Measurements from ENCODE around the gene TRIML1.

TRIML1 gene, protein sequence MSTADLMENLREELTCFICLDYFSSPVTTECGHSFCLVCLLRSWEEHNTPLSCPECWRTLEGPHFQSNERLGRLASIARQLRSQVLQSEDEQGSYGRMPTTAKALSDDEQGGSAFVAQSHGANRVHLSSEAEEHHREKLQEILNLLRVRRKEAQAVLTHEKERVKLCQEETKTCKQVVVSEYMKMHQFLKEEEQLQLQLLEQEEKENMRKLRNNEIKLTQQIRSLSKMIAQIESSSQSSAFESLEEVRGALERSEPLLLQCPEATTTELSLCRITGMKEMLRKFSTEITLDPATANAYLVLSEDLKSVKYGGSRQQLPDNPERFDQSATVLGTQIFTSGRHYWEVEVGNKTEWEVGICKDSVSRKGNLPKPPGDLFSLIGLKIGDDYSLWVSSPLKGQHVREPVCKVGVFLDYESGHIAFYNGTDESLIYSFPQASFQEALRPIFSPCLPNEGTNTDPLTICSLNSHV

DNA sequence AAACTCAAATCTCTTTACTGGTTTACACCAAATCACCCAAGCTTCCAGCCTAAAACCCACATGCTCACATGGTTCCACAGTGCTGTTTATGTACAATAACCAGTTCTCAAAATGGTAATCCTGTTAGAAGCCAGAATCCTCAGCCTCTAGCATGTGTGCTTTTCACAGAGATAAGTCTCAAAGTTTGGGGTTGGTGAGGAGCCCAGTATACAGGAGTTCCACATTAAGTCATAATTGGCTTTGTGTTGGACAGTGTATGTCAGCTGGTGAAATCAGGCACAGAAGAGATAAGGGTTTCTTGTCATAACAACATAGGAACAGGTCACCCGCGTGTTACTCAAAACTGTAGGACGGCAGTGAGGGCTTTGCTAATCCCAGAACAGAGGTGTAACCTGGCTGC lies at the start of gene TRIML1:
TRIML1 (plus strand) TSS at position 301 of the 400 bp plus-strand sequence. CDS start 118 bp downstream, outside the sequence.
- DNase-seq, result no peak

DNA sequence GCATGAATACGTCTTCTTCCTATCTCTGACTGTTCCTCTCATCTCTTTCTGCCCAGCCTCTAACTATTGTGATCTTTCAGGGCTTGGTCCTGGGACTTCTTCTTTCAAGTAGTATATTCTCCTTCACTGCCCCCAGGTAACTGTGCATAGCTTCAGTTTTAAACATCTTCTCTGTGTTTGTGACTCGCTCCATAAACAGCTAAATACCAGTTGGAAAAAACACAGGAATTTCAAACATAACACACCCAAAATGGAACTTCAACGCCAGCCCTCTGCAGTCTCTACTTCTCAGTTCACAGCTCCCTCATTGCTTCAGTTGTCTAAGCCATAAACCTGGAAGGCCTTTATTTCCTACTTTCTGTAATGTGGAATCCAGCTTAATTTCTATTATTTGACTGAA lies 46.4 kb upstream of the TRIML1 start:
- no peak for DNase-seq

DNA sequence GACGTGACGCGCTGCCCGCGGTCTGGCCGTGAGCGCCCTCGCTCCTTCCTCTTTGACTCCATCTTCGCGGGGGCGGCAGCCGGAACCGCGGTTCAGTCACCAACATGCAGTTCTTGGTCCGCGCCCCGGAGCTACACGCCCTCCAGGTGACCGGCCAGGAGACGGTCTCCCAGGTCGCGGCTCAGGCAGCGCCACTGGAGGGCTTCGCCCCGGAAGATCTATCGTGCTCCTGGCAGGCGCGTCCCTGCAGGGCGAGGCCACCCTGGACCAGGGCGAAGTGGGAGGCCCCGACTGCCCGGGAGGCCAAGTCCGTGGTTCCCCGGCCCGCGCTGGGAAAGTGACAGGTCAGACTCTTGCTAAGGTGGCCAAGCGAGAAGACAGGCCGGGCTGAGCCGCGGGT lies 32.8 kb upstream of the TRIML1 start:
- DNase-seq, result no peak

DNA sequence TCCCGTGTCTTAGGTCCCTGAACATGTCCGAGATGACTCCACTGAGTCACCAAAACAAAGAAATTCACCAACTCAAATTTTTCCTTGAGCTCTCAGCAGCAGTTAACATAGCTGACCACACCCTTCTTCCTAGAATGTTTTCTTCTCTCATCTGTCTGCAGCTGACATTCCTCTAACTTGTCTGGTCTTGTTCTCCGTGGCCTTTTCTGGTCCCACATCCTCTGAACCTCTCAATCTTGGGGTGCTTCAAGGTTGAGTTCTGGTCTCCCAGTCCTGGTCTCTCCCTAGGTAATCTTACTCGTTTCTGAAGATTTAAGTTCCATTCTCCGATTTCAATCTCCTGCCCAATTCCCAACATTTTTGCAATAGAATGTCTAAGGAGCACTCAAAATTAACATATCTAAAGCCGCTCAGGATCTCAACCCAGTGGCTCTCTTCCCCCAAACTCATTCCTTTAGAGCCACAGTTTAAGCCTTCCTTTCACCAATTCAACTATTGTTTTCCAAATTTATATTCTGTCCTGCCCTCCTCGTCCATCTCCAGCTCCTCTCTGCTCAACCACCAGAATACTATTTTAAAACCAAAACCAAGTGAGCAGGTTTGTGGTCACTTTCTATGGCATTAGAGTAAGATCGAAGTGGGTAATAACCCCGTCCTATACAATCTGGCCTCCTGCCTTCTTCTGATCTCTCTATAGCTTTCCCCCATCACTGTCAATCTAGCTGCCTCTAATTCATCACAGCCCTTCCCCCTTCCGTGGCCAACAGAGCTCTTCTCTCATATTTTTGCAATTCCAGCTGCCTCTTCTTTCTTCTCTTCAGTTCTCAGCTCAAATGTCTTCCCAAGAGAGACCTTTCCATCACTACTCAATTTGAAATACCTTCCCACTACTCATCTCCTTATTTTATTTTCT lies 31.1 kb upstream of the TRIML1 start:
- no peak for DNase-seq

DNA sequence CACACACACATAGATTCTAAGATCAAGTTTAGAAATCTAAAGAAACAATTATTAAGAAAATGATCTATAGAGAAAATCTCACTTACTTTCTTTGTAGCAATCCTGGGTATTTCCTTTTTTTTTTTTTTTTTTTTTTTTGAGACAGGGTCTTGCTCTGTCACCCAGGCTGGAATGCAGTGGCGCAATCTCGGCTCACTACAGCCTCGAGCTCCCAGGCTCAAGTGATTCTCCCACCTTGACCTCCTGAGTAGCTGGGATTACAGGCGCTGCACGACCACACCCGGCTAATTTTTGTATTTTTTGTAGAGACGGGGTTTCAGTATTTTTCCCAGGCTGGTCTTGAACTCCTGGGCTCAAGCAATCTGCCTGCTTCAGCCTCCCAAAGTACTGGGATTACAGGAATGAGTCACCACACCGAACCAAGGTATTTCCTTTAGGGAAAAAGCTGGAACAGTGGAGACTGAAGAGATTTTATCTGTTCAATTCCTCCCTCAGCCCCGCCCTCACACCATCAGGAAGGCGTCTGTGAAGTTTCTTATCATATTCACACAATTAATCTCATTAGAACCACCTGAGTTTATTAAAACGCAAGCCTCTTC lies 30.0 kb upstream of the TRIML1 start, which contains the start of gene TRIML2:
TRIML2 (minus strand) TSS at position 447 of the 599 bp plus-strand sequence. CDS start 4,235 bp downstream, outside the sequence.
- no peak for DNase-seq

DNA sequence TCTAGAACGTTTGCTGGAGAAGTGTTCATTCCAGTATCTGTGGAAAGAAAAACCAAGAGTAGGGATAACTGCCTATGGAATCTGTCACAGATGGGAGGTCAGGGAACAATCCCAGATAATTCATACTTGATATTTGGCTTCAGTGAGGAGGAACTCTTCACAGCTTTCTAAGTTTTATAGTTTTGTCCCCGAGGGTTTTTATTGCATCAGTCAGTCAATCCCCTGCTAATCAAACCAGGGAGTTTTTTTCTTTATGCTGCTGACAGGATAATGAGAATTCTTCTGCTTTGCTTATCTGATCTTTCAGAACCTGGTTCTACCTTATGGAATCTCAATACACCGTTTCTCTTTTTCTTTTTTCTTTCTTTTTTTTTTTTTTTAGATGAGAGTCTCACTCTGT lies 29.2 kb upstream of the TRIML1 start:
- no peak for DNase-seq

DNA sequence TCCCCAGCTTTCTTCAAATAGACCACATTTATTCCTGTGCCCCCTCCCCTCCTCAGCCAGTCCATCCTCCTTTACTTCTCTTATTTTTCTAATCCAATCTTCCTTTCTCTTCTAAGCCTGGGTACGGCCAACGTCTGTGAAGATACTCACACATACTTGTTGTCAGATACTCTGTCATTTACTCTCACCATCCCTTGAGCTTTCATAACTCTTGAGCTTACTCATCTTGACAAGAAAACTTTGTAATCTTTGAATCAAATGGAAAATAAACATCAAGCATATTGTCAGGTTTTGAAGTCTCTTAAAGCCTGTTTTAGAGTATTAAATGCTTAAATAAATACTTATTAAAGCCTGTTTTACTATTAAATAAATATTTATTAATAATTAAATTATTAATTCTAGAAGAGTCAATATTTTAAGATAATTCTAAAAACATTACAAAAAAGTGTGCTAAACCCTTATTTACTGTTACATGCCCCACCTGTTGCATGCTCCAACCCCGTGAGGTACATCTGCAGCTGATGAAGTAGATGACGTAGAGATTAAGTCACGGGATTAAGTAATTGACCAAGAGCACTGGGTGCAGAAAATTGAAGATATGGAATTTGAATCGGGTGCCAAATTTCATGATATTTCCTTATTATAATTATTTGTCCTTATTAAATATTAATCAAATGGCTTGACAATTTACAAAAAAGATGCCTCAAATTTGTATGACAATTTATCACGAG lies 28.3 kb upstream of the TRIML1 start:
- no peak for DNase-seq

DNA sequence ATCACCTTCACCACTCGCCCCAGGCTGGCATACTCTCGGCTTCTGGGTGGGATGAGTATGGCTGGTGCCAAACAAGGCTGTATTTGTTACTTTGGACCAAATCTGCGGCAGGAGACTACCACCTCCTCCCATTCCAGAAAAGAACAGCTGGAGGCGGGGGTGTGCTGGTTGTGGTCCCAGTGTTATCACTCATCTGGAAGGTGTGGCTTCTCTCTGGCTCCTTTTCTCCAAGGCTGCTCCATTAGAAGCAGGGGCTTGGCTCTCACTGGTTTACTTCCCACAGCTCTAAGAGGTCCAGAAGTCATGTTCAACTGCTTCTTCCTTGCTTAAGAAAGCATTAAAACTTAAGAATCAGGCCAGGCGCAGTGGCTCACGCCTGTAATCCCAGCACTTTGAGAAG lies 27.3 kb upstream of the TRIML1 start:
- no peak for DNase-seq

DNA sequence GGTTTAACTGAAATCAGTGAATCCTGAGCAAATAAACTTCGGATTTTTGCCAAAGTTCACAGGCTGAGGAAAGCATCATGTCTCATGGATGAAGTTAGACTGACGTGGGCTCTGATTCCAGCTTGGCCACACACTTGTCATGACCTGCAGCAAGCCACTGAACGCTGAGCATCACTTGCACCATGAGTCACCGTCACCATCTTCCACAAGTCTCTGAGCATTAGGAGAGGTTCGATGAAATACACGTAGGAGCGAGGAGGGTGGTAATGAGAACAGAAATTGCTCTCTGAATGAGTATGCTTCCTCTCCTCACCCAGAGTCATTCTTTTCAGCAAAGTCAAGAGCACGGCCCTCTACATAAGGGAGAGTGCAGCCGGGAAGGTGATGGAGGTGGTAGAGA lies 26.1 kb upstream of the TRIML1 start:
- DNase-seq, result no peak

DNA sequence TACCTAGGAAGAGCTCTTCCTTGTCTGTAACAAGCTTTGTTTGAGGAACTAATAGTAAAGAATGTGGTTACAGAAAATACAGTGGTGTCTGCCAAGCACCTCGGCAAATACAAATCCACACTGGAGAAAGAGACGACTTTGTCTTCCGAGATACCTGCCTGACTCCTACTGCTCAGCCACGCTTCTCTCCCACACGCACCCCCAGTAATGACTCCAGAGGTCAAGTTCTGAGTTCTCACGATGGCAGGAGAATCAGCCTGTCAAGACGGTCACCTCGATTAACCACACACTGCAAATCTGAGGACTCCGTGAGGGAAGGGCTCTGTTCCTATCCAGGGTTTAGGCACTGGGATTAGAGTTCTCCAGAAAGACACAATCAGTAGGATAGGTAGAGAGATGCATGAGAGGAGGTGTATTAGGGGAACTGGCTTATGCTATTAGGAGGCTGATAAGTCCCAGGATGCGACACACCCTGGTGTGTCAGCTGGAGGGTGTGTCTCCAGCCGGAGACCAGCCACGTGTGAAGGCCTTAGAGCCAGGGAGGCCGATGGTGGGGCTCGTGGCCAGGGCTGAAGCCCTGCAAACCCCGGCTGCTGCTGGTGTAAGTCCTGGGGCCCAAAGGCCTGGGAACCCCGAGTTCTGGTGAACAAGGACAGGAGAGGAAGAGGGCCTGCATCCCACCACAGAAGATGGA lies 21.5 kb upstream of the TRIML1 start:
- DNase-seq, result no peak

DNA sequence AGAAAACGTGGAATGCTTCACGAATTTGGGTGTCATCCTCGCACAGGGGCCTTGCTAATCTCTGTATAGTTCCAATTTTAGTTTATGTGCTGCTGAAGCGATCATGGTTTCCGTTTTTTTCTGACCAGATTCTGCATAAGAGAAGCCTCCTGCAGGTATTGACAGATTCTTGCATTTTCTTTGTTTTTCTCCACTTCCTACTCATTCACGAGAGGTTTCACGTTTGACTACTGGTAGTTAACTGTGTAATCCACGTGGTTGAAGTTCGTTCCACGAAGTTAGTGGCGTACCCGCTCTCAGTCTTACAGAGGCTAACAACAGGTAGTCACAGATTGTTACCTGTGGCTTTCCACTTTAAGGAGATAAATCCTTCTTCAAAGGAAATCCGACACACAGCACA lies 17.7 kb upstream of the TRIML1 start:
- no peak for DNase-seq

DNA sequence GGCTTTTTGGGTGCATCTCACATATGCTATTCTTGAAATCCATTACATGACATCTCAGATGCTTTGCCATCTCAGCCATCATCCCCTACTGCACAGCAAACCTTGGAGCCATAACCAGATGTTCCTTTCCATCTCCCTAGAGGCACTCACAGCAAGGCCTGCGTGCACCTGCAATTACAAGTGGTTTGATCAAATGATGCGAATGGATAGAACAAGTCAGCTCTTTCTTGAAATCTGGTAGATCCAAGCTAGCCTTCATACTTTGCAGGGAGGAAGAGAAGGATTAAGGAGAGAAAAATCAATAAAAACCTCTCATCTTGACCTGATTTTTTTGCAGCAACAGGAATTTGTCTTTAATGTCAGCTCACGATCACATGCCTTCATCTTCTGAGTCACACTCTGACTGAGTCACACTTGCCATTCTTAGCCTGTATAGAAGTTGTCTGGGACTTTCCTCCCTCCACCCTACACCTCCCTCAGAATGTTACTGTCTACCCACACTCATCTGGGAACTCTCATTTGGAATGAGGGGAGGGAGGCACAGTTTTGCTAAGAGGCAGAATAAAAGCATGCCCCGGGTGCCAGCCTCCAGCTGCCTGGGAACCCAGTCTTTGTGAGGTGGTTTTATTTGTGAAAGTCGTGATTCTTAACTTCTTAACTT lies 11.9 kb upstream of the TRIML1 start:
- DNase-seq, result no peak

DNA sequence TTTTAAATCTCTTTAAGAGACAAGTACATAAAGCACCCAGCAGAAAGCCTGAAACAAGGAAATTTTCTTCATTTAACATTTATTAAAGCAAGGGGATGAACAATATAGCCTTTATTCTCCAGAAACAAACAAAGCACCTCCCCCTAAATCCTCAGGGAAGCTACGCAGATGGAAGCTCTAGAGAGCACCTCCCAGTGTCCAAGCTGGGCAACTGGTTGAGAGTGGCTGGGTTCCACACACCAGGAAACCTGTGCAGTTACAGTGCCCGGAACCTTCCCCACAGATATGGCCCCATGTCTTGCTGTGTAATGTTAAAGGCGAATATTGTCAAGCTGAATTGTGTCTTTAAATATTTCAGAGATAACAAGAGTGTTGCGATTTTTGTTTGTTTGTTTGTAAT lies 8.9 kb upstream of the TRIML1 start:
- DNase-seq, result no peak

DNA sequence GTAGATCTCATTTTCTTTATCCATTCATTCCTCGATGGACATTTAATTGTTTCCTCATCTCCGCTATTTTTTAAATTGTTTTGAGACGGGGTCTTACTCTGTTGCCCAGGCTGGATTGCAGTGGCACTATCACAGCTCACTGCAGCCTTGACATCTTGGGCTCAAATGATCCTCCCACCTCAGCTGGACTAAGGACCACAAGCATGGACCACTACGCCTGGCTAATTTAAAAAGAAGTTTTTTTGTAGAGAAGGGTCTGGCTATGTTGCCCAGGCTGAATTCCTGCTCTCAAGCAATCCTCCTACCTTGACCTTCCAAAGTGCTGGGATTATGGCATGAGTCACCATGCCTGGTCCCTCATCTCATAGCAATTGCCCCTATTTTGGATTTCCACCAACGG lies 7.0 kb upstream of the TRIML1 start:
- no peak for DNase-seq

DNA sequence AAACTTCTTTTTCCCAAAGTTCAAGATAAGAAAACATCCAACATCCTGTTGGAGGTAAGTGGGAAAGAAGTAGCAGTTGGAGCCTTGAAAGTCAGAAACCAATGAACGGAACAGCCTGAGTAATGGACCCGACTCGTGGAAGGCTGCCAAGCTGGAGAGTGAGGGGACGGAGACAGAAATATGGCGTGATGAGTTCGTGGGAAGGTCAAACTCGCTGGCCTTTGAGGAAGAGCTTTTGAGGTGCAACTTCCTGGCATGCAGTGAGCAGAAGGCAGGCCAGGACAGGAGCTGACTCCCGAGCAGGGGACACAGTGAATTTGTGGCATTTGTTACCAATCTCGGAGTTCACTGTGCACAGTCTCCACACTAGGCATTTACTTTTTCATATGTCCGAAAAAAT lies 1.0 kb upstream of the TRIML1 start:
- DNase-seq, result no peak

DNA sequence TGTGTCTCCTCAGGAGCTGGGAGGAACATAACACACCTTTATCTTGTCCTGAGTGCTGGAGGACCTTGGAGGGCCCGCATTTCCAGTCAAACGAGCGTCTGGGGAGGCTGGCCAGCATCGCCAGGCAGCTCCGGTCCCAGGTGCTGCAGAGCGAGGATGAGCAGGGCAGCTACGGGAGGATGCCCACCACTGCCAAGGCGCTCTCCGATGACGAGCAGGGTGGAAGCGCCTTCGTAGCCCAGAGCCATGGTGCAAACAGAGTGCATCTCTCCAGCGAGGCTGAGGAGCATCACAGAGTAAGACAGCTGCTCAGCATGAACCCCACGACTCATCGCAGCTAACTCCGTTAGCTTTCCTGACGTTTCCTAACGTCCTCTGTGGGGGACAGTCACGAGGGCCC lies 430 bp downstream of the TRIML1 start:
- DNase-seq, result no peak

DNA sequence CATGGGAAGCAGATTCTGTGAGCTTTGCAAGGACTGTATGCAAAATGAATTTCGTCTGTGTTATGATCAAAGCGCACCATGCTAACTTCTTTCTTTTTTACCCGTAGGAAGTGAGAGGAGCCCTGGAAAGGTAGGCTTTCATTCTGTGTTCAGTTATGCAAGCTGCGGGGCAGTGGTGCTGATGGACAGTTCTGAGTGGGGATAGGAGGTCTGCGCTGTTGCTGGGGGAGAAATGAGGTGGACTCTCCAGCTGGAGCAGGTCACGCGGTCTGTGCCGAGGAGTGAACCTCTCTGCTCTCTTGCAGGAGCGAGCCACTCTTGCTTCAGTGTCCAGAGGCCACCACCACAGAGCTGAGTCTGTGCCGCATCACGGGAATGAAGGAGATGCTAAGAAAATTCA lies 4.5 kb downstream of the TRIML1 start:
- no peak for DNase-seq

DNA sequence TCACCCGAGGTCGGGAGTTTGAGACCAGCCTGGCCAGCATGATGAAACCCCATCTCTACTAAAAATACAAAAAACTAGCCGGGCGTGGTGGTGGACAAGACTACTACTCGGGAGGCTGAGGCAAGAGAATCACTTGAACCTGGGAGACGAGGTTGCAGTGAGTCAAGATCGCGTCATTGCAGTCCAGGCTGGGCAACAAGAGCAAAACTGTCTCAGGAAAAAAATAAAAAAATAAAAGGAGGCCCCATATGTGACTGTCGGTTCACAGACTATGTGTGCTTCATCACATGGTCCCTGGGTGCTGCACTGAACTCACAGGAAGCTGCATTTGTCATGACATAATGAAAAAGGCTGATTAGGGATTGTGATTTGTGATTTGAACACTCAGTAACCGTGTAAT lies 6.4 kb downstream of the TRIML1 start:
- DNase-seq, result no peak

DNA sequence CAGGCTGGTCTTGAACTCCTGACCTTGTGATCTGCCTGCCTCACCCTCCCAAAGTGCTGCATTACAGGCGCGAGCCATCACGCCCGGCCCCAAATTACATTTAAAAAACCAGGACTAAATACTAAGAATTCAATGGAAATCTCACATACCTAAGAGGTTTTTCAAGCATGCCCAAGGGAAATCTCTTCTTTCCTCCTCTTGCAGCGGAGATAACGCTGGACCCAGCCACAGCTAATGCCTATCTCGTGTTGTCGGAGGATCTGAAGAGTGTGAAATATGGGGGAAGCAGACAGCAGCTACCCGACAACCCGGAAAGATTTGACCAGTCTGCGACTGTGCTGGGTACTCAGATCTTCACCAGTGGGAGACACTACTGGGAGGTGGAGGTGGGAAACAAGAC lies 7.4 kb downstream of the TRIML1 start:
- DNase-seq, result no peak

DNA sequence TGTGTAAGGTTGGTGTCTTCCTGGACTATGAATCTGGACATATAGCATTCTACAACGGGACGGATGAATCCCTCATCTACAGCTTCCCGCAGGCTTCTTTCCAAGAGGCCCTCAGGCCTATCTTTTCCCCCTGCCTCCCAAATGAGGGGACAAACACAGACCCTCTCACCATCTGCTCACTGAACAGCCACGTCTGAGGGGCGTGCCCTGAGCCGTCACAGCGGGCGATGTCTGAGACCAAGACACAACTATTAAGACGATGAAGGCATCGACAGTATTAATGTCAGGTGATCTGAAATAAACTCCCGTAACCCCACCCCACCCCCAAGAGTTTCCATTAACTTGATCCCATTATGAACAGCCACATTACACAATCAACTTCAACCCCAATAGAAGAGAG lies 7.9 kb downstream of the TRIML1 start:
- no peak for DNase-seq

DNA sequence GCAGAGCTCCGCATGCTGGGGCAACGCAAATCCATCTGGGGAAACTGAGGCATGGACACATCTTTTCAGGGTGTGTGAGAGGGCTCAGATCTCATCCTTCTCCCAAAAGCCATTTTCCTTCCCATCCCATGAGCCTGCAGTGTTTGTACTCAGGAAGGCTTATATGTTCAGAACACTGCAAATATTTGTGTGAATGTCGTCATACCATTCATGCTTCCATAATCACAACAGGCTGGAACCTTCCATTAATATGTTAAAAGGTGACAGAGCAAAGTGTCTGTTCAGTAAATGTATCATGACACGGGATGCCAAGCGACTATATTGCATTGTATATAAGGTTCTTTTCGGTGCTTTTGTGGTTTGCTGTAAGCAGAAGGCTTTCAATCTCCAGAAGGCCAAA lies 8.5 kb downstream of the TRIML1 start:
- no peak for DNase-seq

Measured in activated CD8-positive, alpha-beta memory T cell treated with anti-CD3 and anti-CD28 coated beads, Interleukin-2, amount 50 U/mL, for 48 hours (primary cell).